HEK293T (cell line): ENCODE data around the gene ACOX3.
"Not testable (repeated sequence)": the region's sequence is repeated elsewhere in the genome, so short reads cannot be mapped to it uniquely, and the experiment has no call there.

Experiments used
- CTCF ChIA-PET: fragments of 350-600 bp; formaldehyde crosslinking; extraction: SDS; loops from one replicate; lab custom pipeline; 2021; ENCODE audit warnings: antibody characterized with exemption, inconsistent platforms; lab: Yijun Ruan, JAX
- POLR2A ChIA-PET: fragments of 350-600 bp; formaldehyde crosslinking; extraction: SDS; loops from one replicate; lab custom pipeline; 2020; ENCODE audit warnings: antibody characterized with exemption, inconsistent platforms; lab: Yijun Ruan, JAX
- DNase-seq: peaks from one replicate; pipeline ENCODE4 v3.0.0; 2012; ENCODE audit warnings: mixed read lengths; ENCODE audit errors: extremely low spot score
- ARNT ChIP-seq: fragments of 450-650 bp; IDR thresholded peaks from 2 replicates; pipeline ENCODE4 v1.6.1; 2017; ENCODE audit warnings: mild to moderate bottlenecking
- BHLHE40 ChIP-seq: fragments of 450-650 bp; IDR thresholded peaks from 2 replicates; pipeline ENCODE4 v1.6.1; 2016; ENCODE audit warnings: mild to moderate bottlenecking, moderate library complexity, borderline replicate concordance
- CTBP1 ChIP-seq: fragments of 450-650 bp; IDR thresholded peaks from 2 replicates; pipeline ENCODE4 v1.6.1; 2016; ENCODE audit warnings: borderline replicate concordance
- ELF4 ChIP-seq: fragments of 450-650 bp; IDR thresholded peaks from 2 replicates; pipeline ENCODE4 v1.6.1; 2017; ENCODE audit warnings: antibody characterized with exemption
- FOXA1 ChIP-seq: fragments of 450-650 bp; IDR thresholded peaks from 2 replicates; pipeline ENCODE4 v1.6.1; 2016; ENCODE audit warnings: mild to moderate bottlenecking
- FOXK2 ChIP-seq: fragments of 450-650 bp; IDR thresholded peaks from 2 replicates; pipeline ENCODE4 v1.6.1; 2016; ENCODE audit warnings: mild to moderate bottlenecking
- FOXM1 ChIP-seq: fragments of 450-650 bp; IDR thresholded peaks from 2 replicates; pipeline ENCODE4 v1.6.1; 2017; ENCODE audit warnings: mild to moderate bottlenecking, borderline replicate concordance
- HDGF ChIP-seq: fragments of 450-650 bp; IDR thresholded peaks from 2 replicates; pipeline ENCODE4 v1.6.1; 2017; ENCODE audit warnings: antibody characterized with exemption, borderline replicate concordance
- L3MBTL2 ChIP-seq: fragments of 450-650 bp; conservative IDR thresholded peaks from 2 replicates; pipeline ENCODE4 v1.6.1; 2016; ENCODE audit warnings: mild to moderate bottlenecking
- LEF1 ChIP-seq: fragments of 450-650 bp; IDR thresholded peaks from 2 replicates; pipeline ENCODE4 v1.6.1; 2017; ENCODE audit warnings: mild to moderate bottlenecking, borderline replicate concordance
- NFRKB ChIP-seq: fragments of 450-650 bp; IDR thresholded peaks from 2 replicates; pipeline ENCODE4 v1.6.1; 2016; ENCODE audit warnings: mild to moderate bottlenecking, moderate library complexity
- PKNOX1 ChIP-seq: fragments of 450-650 bp; IDR thresholded peaks from 2 replicates; pipeline ENCODE4 v1.6.1; 2016
- SP1 ChIP-seq: fragments of 450-650 bp; IDR thresholded peaks from 2 replicates; pipeline ENCODE4 v1.6.1; 2017
- SUZ12 ChIP-seq: fragments of 450-650 bp; IDR thresholded peaks from 2 replicates; pipeline ENCODE4 v1.6.1; 2016; ENCODE audit warnings: mild to moderate bottlenecking
- TARDBP ChIP-seq: fragments of 450-650 bp; IDR thresholded peaks from 2 replicates; pipeline ENCODE4 v1.6.1; 2016
- ZNF384 ChIP-seq: fragments of 450-650 bp; IDR thresholded peaks from 2 replicates; pipeline ENCODE4 v1.6.1; 2016

ACOX3 gene

DNA sequence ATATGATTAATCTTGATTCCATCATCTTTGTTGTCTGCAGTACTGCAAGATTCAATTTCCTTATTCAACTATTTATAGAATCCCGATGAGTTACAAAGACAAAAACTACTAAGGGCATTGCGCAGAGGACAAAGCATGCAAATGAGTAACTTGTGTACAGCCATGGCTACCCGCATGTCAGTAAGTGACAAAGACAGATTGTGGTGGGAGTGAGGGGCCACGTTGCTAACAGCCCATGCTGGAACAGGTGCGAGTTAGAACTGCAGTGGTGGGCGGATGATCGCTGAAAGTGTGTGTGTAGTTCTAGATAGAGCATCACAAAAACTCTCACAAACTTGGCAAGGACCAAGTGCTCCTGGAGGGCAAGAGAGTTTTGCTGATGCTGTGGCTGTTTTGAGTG is 49.5 kb downstream of the ACOX3 start:
- DNase-seq: no peak
- TF ChIP-seq LEF1 (no peak), FOXK2 (no peak), ZNF384 (no peak), CTBP1 (no peak), ARNT (no peak), BHLHE40 (no peak), SP1 (no peak), FOXM1 (no peak), TARDBP (no peak)
- POLR2A ChIA-PET: no interaction called here
- CTCF ChIA-PET: no interaction called here

DNA sequence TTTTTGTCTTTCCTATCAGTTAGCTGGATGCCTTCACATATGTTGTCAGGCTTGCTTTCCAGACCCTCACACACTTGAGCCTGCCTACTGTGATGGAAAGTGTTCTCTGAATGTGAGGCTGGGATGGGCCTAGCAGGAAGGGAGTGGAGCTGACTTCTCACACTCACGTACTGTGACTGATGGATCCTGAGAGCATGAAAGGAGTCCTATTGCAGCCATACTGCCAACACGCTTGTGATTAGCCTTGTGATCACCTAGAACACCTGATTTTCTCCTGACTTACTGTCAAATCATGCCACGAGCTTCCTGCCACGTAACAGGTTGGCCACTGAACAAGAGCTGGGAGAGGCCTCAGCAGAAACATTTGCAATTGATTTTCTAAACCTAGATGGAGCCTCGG is 49.9 kb downstream of the ACOX3 start:
- no peak for TF ChIP-seq SP1
- TF ChIP-seq ELF4: no peak
- no peak for TF ChIP-seq SUZ12
- no peak for TF ChIP-seq HDGF
- TF ChIP-seq ARNT: no peak
- no peak for TF ChIP-seq L3MBTL2
- no peak for TF ChIP-seq FOXA1
- TF ChIP-seq TARDBP: no peak
- no peak for TF ChIP-seq BHLHE40
- TF ChIP-seq FOXM1: no peak
- no peak for TF ChIP-seq NFRKB
- TF ChIP-seq ZNF384: no peak
- TF ChIP-seq CTBP1: no peak
- no peak for TF ChIP-seq FOXK2
- no peak for TF ChIP-seq PKNOX1
- CTCF ChIA-PET: no interaction called here
- DNase-seq: no peak
- POLR2A ChIA-PET: no interaction called here

- TF ChIP-seq SP1 (no peak), FOXA1 (no peak), BHLHE40 (no peak), NFRKB (no peak), ZNF384 (no peak), HDGF (no peak), LEF1 (no peak), ELF4 (no peak), SUZ12 (no peak), FOXK2 (no peak), ARNT (no peak), PKNOX1 (no peak), L3MBTL2 (no peak), TARDBP (no peak), CTBP1 (no peak), FOXM1 (no peak)
- CTCF ChIA-PET: no interaction called here
- POLR2A ChIA-PET: no interaction called here
- no peak for DNase-seq
These were observed 52.0 kb downstream of the ACOX3 start for GRCh38 chr4:8388528-8388870.

DNA sequence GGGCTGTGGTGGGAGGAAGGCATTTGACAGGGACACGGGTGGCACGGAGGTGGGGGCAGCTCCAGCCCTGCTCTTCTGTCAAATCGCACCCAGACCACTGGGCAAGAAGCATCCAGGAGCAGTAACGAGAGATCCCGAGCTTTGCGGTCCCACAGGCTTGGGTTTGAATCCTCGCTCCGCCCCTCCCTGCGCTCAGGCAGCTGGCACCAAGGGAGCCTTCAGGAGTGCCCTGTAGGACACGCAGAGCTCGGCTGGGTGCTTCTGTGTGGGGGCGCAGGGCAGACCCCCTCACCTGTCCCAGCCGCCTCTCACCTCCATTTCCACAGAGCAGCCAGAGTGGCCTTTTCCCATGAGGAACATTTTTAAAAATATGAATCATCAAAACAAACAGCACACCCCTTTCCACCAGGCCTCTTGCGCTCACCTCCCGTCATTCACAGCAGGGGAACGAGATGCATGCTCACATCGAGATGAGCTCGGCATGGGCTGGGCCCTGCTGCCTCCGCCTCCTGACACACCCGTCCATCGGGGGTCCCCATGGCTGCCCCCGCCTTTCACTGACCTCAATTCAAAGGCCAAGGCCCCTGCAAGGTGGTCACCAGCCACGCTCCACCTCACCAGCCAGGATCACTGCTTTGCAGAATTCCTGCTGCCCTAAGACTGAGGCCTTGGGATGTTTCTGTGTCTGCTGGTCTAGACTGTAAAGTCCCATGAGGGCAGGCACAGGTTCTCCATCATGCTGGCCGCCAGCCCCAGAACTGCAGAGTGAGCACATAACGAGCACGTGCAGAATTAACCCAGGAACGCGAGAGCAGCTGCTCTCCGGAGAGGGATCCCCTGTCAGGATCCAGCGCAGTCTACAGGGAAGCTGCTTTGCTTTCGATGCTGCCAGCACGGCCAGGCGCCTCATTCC is 52.7 kb downstream of the ACOX3 start:
- ChIA-PET POLR2A (no interaction called here), CTCF (no interaction called here)
- DNase-seq: no peak
- TF ChIP-seq CTBP1 (no peak), SUZ12 (no peak), FOXK2 (no peak), NFRKB (no peak), TARDBP (no peak), SP1 (no peak)

- CTCF ChIA-PET: no interaction called here
These were observed 53.3 kb downstream of the ACOX3 start for GRCh38 chr4:8387194-8387593.

GRCh38 chr4:8386731-8387130 is 53.8 kb downstream of the ACOX3 start:
- no peak for DNase-seq
- CTCF ChIA-PET: interaction anchor here (0.7 kb wide), 1 partner anchor 9 kb away, joined by 3 read pairs; no protein-coding TSS in a partner anchor

More at GRCh38 chr4:8387194-8387593, 53.3 kb downstream of the ACOX3 start:
- TF ChIP-seq LEF1 (no peak), SUZ12 (no peak), L3MBTL2 (no peak), ARNT (no peak), FOXK2 (no peak), ZNF384 (no peak), FOXM1 (no peak), TARDBP (no peak)
- POLR2A ChIA-PET: no interaction called here
- DNase-seq: no peak

DNA sequence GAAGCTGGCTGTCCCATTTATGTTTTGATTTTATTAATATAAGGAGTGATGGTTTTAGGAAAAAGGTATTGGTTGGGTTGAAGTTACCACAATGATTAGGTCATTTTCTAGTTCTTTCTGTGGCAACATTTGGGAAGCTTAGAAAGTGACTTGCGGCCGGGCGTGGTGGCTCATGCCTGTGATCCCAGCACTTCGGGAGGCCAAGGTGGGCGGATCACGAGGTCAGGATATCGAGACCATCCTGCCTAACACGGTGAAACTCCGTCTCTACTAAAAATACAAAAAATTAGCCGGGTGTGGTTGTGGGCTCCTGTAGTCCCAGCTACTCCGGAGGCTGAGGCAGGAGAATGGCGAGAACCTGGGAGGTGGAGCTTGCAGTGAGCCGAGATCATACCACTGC is 54.4 kb downstream of the ACOX3 start:
- POLR2A ChIA-PET, DNase-seq: not testable (repeated sequence)
- CTCF ChIA-PET: interaction anchor here (0.7 kb wide), 1 partner anchor 8 kb away, joined by 3 read pairs; no protein-coding TSS in a partner anchor

More at GRCh38 chr4:8386731-8387130, 53.8 kb downstream of the ACOX3 start:
- POLR2A ChIA-PET: no interaction called here
- no peak for TF ChIP-seq SUZ12
- no peak for TF ChIP-seq ARNT
- no peak for TF ChIP-seq BHLHE40
